SHP77 (cell line): ENCODE measurements around the gene KCNK17.

ENCODE experiments used
- DNase-seq, 2 experiments: peaks; one replicate each; lab custom pipeline; 2025; lab: John Stamatoyannopoulos, UW

Gene KCNK17

GRCh38 chr6:39338397-39338796 is 24.2 kb upstream of the KCNK17 start:
- no peak for DNase-seq

DNA sequence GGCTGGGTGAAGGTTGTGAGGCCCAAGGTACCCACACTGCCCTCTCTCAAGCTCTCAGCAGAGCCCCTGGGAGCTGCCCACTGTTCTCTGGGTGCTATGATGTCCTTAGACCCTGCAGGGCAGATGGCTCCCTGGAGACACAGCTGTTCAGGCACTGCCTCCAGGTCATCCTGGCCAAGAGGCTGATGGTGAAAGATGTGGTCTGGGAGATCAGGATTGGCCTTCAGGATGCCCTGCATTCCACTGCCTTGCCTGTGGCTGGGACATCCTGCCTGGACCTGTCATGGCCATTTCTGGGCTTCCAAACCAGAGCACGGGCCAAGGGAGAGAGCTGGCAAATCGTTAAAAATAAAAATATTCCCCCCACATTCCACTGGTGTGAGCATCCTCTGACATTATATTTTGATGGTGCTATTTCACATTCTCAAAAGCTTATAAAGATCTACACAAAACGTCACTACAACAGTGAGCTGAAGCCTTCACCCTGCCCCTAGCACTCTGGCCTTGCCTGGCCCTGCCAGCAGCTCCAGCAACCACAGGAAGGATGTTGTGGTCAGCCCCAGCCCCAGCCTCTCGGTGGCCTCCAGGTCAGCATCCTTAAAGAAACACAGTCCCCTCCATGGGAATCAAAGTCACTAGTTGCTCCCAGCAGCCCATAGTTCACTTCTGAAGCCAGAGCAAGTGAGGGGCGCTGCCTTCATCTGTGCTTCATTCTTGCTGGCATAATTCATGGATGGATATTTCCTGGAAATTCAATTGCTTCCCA is 21.7 kb upstream of the KCNK17 start:
- no peak for DNase-seq

GRCh38 chr6:39333644-39334438 is 19.6 kb upstream of the KCNK17 start:
- DNase-seq: no peak

- DNase-seq: peak in 1 of 2 experiments; percentile 23
These were observed 16.3 kb upstream of the KCNK17 start for GRCh38 chr6:39330476-39330875.

- DNase-seq: no peak
These were observed 15.8 kb upstream of the KCNK17 start for GRCh38 chr6:39330057-39330456.

- DNase-seq: no peak
These were observed 13.8 kb upstream of the KCNK17 start for GRCh38 chr6:39328066-39328465.

- no peak for DNase-seq
These were observed 13.3 kb upstream of the KCNK17 start for GRCh38 chr6:39327507-39327906.

GRCh38 chr6:39322306-39322850 is 8.2 kb upstream of the KCNK17 start, which contains the start of gene KCNK16:
Gene KCNK16, minus strand, starts transcription at chr6:39322702. Its CDS starts 162 bp downstream, at chr6:39322540.
- DNase-seq: no peak

GRCh38 chr6:39321761-39322160 is 7.5 kb upstream of the KCNK17 start:
- DNase-seq: no peak

DNA sequence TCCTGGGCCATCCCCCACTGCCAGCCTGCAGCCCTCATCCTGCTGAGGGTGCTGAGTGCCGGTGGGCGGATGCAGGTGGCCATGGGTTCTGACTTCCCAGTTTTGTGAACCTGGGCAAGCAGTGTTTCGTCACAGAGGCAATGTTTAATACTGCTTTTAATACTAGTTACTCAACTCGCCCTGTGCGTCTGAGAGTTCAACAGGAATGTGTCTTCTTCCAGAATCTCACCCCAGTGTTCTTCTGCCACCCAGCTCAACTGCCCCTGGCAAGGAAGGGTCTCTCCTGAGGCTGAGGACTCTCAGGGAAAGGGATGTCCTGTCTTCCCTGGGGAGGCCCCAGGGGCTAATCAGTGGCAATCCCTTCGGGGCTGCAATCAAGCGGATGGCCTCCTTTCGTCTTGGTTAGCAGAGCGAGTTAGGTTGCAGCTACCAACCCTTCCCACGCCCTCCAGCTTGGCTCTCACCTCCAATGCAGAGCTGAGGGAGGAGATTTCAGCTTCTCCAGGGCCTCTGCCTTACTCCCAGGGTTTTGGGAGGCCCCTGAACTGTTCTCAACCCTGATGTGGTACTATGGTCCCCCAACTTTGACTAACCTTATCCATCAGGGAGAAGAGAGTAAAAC is 6.3 kb upstream of the KCNK17 start:
- no peak for DNase-seq

- no peak for DNase-seq
These were observed 5.6 kb upstream of the KCNK17 start for GRCh38 chr6:39319621-39320362.

GRCh38 chr6:39317256-39317655 is 3.0 kb upstream of the KCNK17 start:
- DNase-seq: no peak

DNA sequence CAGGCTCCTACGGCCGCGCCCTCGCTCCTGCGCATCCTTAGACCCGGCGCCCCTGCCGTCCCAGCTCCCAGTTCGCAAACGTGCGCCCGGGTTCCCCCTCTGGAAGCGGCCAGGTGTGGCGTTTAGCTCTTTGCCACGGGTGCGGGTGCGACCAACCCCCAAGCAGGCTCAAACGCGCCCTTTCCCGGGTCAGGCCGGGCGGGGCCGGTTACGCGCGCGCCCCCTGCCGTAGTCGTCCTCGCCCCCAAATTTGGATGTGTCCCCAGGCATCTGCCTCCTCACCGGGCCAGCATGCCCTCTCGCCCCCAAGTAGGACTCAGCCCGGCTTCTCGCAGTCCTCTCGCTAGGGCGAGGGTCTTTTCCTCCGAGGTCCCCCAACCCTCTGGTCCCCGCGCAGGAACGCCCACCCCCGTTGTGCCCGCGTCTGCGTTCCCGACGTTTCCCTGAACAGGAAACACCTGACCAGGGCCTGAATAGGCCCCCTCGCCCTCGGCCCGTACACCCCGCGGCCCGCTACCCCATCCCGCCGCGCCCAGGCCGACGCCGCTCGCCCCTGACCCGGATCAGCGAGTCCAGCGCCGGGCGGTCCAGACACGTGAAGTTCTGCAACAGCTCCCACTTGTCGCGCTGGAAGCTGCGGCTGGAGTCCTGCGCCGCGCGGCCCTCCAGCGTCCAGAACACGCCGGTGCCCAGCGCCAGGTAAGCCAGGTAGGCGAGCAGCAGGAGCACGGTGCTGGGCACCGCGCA is 520 bp downstream of the KCNK17 start:
- DNase-seq: no peak

DNA sequence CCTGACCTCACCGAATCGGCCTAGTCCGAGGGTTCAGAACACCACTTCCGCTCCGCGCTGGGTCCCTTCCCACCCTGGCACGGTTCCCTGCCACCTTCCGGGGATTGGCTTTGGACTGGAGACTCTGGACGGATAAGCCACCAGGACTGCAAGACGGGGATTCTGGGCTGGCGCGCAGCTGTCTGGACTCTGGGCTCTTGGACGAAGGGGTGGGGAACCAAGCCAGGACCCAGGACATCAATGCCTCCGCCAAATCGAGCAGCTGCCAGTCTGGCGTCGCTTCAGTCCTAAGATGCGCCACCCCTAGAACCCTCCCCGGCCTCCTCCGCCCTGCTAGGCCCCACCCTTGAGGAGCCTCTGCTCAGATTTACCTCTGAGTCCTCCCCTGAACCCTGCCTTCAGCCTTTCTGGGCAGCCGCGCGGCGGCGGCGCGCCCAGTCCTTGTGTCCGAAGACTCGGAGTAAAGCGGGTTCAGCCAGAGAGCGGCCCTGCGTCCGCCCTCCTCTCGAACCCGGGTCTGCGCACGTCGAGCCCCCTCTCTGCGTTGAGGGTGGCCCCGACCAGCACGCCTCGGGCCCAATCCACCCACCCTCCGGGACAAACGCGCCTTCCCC is 1.2 kb downstream of the KCNK17 start:
- no peak for DNase-seq

DNA sequence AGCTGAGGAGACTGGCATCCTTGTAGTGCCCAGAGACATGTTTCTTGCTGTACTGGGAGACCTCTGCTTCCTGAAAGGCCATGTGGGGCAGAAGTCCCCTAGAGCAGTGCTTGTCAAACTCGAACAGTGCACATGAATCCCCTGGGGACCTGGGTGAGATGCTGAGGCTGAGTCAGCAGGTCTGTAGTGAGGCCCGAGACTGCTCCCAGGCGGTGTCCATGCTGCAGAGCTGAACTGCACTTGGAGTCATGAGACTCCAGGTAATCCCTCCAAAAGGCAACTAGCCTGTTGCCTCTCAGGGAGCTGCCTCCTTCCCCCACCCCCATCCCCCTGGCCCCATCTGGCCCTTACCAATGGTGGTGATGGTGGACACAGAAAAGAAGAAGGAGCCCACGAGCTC is 3.7 kb downstream of the KCNK17 start:
- no peak for DNase-seq

DNA sequence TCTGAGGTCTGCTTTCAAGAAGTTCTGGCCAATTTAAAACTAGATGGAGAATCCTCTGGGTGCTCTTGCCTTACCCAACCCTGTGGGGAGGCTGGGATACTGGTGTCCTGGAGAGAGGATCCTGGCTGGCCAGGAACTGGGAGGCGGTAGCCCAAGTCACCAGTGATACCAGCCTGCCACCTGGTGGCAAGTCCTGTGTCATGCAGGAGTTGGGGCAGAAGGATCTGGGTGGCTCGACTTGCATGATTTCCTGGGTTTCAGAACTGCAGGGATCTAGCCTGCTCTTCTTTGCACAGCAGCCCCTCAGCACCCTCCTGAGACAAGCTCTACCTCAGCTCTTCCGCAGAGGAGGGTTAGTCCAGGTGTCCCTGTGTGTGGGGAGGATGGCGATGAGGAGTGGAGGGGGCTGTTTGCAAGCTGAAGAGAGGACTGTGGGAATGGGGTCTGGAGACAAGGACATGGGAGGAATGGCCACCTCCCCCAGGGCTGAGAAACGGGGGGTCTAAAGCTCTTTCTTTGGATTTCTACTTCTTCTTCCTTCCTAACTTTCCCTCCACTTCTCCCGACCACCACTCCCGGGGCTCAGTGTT is 4.2 kb downstream of the KCNK17 start:
- peak; percentile 28 to 41 for DNase-seq

- DNase-seq: no peak
These were observed 6.8 kb downstream of the KCNK17 start for GRCh38 chr6:39307462-39307861.

DNA sequence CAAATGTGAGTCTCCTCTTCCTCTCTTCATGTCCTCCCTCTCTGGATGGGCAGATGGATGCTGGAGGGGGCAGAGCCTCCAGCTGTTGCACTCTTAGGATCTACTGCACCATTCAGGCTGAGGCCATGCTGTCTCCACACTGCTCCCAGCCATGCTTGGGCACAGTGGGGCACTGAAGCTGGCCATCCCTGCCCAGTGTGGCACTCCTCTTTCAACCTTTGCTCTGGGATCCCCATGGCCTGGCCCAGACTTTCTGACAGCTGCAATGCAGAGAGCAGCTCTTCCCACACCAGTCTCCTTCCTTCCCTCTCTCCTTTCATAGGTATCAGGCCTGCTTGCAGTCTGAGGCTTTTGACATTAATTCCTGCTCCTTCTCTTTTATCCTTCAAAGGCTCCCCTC is 9.3 kb downstream of the KCNK17 start:
- DNase-seq: no peak

- DNase-seq: no peak
These were observed 10.6 kb downstream of the KCNK17 start for GRCh38 chr6:39303425-39304153.
